ENCODE results near the gene DNAH7. TPM values are rescaled to one million over a fixed set of nuclear protein-coding genes. Genes with fewer than 3 reads are reported as not detected.

The DNAH7 gene
- total and polyA plus RNA-seq, 10 donors: 0.06 to 1.9 (median 0.33) TPM

DNA sequence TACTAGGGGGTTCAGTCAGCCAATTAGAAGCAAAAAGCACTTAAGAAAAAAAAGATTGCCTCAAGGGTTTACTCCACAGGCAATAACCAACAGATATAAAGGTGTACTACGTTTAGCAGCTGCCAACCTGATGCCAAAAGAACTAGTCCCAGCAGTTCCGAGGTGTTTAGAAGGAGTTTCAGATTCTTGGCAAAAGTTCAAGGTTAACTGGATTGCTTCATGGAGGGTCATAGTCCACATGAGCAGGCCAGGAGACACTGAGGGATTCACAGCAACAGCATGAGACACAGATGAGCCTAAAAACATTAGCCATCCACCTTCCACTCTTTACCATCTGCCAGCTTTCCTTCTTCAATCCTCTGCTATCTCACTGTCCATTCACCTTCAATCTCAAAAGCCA is 4.9 kb upstream of the DNAH7 start:
- Histone ChIP-seq H3K9me3 (no peaks in the 10 kb centered on the region), H3K4me3 (no peak overlapping the region), H3K4me1 (peaks cover 0 to 16% (median 10%) of the 10 kb centered on the region in 6 donors), H3K27me3 (replicated peaks in 1 of 7) (no peaks in the 10 kb centered on the region), H3K36me3 (no peaks in the 10 kb centered on the region), H3K27ac (no peak overlapping the region)
- TF ChIP-seq POLR2AphosphoS5 (IDR thresholded peaks at IDR 0.05) (no peak), POLR2A (IDR thresholded peaks at IDR 0.05) (no peak)
- TF ChIP-seq, protein P1, sequence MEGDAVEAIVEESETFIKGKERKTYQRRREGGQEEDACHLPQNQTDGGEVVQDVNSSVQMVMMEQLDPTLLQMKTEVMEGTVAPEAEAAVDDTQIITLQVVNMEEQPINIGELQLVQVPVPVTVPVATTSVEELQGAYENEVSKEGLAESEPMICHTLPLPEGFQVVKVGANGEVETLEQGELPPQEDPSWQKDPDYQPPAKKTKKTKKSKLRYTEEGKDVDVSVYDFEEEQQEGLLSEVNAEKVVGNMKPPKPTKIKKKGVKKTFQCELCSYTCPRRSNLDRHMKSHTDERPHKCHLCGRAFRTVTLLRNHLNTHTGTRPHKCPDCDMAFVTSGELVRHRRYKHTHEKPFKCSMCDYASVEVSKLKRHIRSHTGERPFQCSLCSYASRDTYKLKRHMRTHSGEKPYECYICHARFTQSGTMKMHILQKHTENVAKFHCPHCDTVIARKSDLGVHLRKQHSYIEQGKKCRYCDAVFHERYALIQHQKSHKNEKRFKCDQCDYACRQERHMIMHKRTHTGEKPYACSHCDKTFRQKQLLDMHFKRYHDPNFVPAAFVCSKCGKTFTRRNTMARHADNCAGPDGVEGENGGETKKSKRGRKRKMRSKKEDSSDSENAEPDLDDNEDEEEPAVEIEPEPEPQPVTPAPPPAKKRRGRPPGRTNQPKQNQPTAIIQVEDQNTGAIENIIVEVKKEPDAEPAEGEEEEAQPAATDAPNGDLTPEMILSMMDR (IDR thresholded peaks at IDR 0.05 in 8 of 11, conservative IDR thresholded peaks at IDR 0.05 in 3 of 11): no peak
- no peak for DNase-seq
- WGBS, 5 donors: 48 to 85% (median 71%) methylated on average over 2 of the region's 2 CpGs
- intact Hi-C loops (cut with DNase I; ENCODE audit: low total_unique reads): loop anchor here (10.0 kb wide), 2 partner anchors 221 to 579 kb away; no protein-coding TSS in a partner anchor

DNA sequence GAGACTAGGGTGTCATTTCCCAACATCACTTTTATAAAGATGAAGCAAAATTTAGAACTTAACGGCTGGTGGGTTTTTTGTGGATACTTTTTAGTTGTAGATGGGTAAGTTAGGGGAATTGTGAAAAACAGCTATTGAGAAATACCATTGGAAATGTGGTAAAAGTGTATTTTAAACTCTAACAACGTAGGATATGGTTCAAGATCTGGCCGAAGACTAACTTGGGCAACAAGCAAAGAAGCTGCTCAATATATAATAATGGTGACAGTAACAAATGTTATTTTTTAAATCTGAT is 1.6 kb downstream of the DNAH7 start:
- no peaks in the 10 kb centered on the region for H3K36me3 ChIP-seq
- peaks cover 6 to 27% (median 19%) of the 10 kb centered on the region in 6 donors for H3K4me1 ChIP-seq
- H3K27me3 ChIP-seq (replicated peaks in 1 of 7): peaks cover 0 to 3% (median 0%) of the 10 kb centered on the region in 7 donors
- TF ChIP-seq, protein P1 (IDR thresholded peaks at IDR 0.05 in 8 of 11, conservative IDR thresholded peaks at IDR 0.05 in 3 of 11): peak in 5 of 11 experiments; percentile 3 to 50 (median 26)
- TF ChIP-seq POLR2AphosphoS5 (IDR thresholded peaks at IDR 0.05): no peak
- H3K4me3 ChIP-seq: no peak overlapping the region
- no peaks in the 10 kb centered on the region for H3K9me3 ChIP-seq
- DNase-seq: no peak
- H3K27ac ChIP-seq: no peak overlapping the region
- 9 to 19% (median 10%) methylated on average over 3 of the region's 3 CpGs for WGBS, 5 donors
- intact Hi-C loops (cut with DNase I; ENCODE audit: low total_unique reads): loop anchor here (10.0 kb wide), 1 partner anchor 402 kb away; no protein-coding TSS in a partner anchor

DNA sequence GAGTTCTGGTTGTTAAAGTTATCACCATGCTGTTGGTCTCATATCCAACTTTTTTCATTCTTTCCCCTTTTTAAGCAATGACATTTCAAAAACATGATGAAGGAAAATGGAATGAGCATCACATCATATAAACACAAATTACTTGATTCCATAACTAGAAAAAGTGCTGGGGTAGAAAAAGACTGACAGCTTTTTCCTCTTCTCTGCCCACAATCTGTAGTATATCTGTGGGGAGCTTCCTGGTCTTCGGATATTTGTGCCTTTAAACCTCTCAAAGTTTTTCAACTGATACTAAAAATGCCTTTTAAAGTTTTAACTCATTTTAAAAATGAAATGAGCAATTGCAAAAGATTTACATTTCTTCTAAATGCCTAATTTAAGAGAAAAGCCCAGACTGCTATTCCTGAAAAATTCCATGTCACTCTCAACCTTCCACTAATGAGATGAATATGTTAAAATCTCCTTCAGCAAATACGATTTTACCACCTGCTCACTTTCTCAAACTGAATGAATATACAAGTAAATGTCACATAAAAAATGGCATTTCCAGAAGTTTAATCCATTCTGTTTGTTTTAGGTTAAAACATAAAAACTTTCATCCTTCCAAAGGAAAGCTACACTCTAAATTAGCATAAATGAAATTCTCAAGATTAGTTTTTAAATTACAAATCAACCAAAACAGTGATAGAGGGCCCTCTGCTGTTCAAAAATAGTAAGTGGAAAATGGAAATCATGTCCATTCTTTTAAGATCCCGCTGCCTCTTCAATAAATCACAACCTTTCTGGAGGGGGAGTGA is 2.1 kb downstream of the DNAH7 start:
- Histone ChIP-seq H3K27ac (no peak overlapping the region), H3K36me3 (no peaks in the 10 kb centered on the region), H3K4me3 (no peak overlapping the region), H3K4me1 (peaks cover 6 to 27% (median 19%) of the 10 kb centered on the region in 6 donors), H3K27me3 (replicated peaks in 1 of 7) (peaks cover 0 to 3% (median 0%) of the 10 kb centered on the region in 7 donors), H3K9me3 (no peaks in the 10 kb centered on the region)
- 31 to 42% (median 38%) methylated on average over 3 of the region's 3 CpGs for WGBS, 5 donors
- TF ChIP-seq POLR2AphosphoS5 (IDR thresholded peaks at IDR 0.05) (no peak), POLR2A (IDR thresholded peaks at IDR 0.05) (no peak)
- TF ChIP-seq, protein P1 (IDR thresholded peaks at IDR 0.05 in 8 of 11, conservative IDR thresholded peaks at IDR 0.05 in 3 of 11): peak in 10 of 11 experiments; percentile 38 to 74 (median 66)
- DNase-seq: no peak
- intact Hi-C loops (cut with DNase I; ENCODE audit: low total_unique reads): loop anchor here (10.0 kb wide), 1 partner anchor 402 kb away; no protein-coding TSS in a partner anchor

DNA sequence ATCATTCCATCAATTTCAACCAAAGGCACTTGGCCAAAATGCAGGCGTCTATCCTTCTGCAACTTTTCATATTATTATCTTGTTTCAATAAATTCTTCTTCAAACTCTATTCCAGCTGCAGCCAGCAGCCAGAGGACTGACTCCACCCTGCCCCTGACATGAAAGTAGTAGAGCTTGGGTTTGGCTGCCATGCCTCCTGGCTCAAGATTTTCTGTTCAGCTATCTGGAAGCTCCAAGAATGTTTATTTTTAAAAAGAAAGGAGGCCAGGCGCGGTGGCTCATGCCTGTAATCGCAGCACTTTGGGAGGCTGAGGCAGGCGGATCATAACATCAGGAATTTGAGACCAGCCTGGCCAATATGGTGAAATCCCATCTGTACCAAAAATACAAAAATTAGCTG is 4.9 kb downstream of the DNAH7 start:
- WGBS, 5 donors: 93 to 98% (median 94%) methylated on average over 5 of the region's 5 CpGs
- no peak for DNase-seq

More for the DNA sequence above, 4.9 kb downstream of the DNAH7 start:
- Histone ChIP-seq H3K27ac (no peak overlapping the region), H3K4me3 (no peak overlapping the region), H3K27me3 (replicated peaks in 1 of 7) (peaks cover 0 to 3% (median 0%) of the 10 kb centered on the region in 7 donors), H3K9me3 (no peaks in the 10 kb centered on the region), H3K4me1 (peaks cover 6 to 21% (median 17%) of the 10 kb centered on the region in 6 donors), H3K36me3 (no peaks in the 10 kb centered on the region)
- TF ChIP-seq, protein P1 (IDR thresholded peaks at IDR 0.05 in 8 of 11, conservative IDR thresholded peaks at IDR 0.05 in 3 of 11): no peak
- no peak for TF ChIP-seq POLR2A (IDR thresholded peaks at IDR 0.05)
- no peak for TF ChIP-seq POLR2AphosphoS5 (IDR thresholded peaks at IDR 0.05)
- intact Hi-C loops (cut with DNase I; ENCODE audit: low total_unique reads): loop anchor here (10.0 kb wide), 1 partner anchor 399 kb away; no protein-coding TSS in a partner anchor

Measured in spleen (tissue), 11 donors.